A673 (cell line): ENCODE results near the gene SBF2.

Source experiments
- EZH2 ChIP-seq: fragments of 200-600 bp; sonication (generic); IDR thresholded peaks from 2 replicates; pipeline ENCODE4 v1.6.1; 2017; ENCODE audit warnings: borderline replicate concordance, low read depth, mild to moderate bottlenecking, mixed read lengths, antibody characterized with exemption, low read length; ENCODE audit not compliant: poor library complexity, severe bottlenecking
- TF ChIP-seq, protein P1 (sequence below): fragments of 300-800, 200-600 bp; sonication (generic); conservative IDR thresholded peaks from 2 replicates; pipeline ENCODE4 v1.5.1; 2017; ENCODE audit warnings: low read depth, mild to moderate bottlenecking, antibody characterized with exemption, low read length, moderate library complexity, mixed read lengths

- TF ChIP-seq, protein P1, sequence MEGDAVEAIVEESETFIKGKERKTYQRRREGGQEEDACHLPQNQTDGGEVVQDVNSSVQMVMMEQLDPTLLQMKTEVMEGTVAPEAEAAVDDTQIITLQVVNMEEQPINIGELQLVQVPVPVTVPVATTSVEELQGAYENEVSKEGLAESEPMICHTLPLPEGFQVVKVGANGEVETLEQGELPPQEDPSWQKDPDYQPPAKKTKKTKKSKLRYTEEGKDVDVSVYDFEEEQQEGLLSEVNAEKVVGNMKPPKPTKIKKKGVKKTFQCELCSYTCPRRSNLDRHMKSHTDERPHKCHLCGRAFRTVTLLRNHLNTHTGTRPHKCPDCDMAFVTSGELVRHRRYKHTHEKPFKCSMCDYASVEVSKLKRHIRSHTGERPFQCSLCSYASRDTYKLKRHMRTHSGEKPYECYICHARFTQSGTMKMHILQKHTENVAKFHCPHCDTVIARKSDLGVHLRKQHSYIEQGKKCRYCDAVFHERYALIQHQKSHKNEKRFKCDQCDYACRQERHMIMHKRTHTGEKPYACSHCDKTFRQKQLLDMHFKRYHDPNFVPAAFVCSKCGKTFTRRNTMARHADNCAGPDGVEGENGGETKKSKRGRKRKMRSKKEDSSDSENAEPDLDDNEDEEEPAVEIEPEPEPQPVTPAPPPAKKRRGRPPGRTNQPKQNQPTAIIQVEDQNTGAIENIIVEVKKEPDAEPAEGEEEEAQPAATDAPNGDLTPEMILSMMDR, result no peak
- no peak for TF ChIP-seq EZH2
These were observed 313.1 kb downstream of the SBF2 start for GRCh38 chr11:9980931-9981330.
